Measurements from ENCODE around the gene CAMTA1.

- TF ChIP-seq CTCF (IDR thresholded peaks at IDR 0.05) (no peak), POLR2A (IDR thresholded peaks at IDR 0.05) (no peak), POLR2AphosphoS5 (IDR thresholded peaks at IDR 0.05) (no peak)
These were observed 983.3 kb downstream of the CAMTA1 start for GRCh38 chr1:7768583-7768982.

All from prostate gland (tissue), 2 donors.